GM23338 (cell line): ENCODE data around the gene DTNB. TPM values are rescaled to one million over a fixed set of nuclear protein-coding genes. Genes with fewer than 3 reads are reported as not detected.

Experiments used
- EZH2phosphoT487 ChIP-seq: fragments of 200-600 bp; sonication (generic); IDR thresholded peaks from one replicate; pipeline ENCODE4 v1.8.1; 2018; ENCODE audit warnings: antibody characterized with exemption; ENCODE audit not compliant: unreplicated experiment
- JUNB ChIP-seq: IDR thresholded peaks from one replicate; pipeline ENCODE4 v1.6.1; 2016; ENCODE audit warnings: antibody characterized with exemption; ENCODE audit not compliant: unreplicated experiment
- NANOG ChIP-seq: IDR thresholded peaks from 2 replicates; pipeline ENCODE4 v1.6.1; 2016; ENCODE audit warnings: antibody characterized with exemption, borderline replicate concordance
- STAT1 ChIP-seq: IDR thresholded peaks from one replicate; pipeline ENCODE4 v1.6.1; 2016; ENCODE audit warnings: antibody characterized with exemption; ENCODE audit not compliant: unreplicated experiment
- ZNF114 ChIP-seq: fragments of 250-450 bp; sonication (Bioruptor Pico); IDR thresholded peaks from 2 replicates; pipeline ENCODE4 v1.5.0; 2020; ENCODE audit warnings: mild to moderate bottlenecking, moderate library complexity
- ZNF331 ChIP-seq: fragments of 250-450 bp; sonication (Bioruptor Pico); IDR thresholded peaks from 2 replicates; pipeline ENCODE4 v1.5.0; 2020; ENCODE audit warnings: low read depth, mild to moderate bottlenecking, moderate library complexity
- polyA plus RNA-seq: library from polyadenylated mRNA; unstranded; fragments of >200 nt; fragmentation: Nextera tagmentation; extraction: Ambion mirVana; gene quantifications from 2 replicates; pipeline ENCODE4 v1.2.1, GENCODE V29; 2016
- total RNA-seq: library from RNA; depleted of rRNA; stranded (reverse); fragments of >200 nt; shearing (Covaris generic); gene quantifications from 2 replicates; pipeline ENCODE4 v1.2.3, GENCODE V29; 2014
- TF ChIP-seq, protein P1 (sequence below): fragments of 250-450 bp; sonication (Bioruptor Pico); IDR thresholded peaks from 2 replicates; pipeline ENCODE4 v1.5.0; 2020; ENCODE audit warnings: mild to moderate bottlenecking, moderate library complexity
- TF ChIP-seq, protein P2 (sequence below): IDR thresholded peaks from one replicate; pipeline ENCODE4 v1.6.1; 2018; ENCODE audit warnings: antibody characterized with exemption; ENCODE audit not compliant: unreplicated experiment
- TF ChIP-seq, protein P3 (sequence below): IDR thresholded peaks from 2 replicates; pipeline ENCODE4 v1.6.1; 2016; ENCODE audit warnings: antibody characterized with exemption

The DTNB gene
- total and polyA plus RNA-seq, 2 experiments from 2014 or later, result 22.1 to 29.4 TPM

DNA sequence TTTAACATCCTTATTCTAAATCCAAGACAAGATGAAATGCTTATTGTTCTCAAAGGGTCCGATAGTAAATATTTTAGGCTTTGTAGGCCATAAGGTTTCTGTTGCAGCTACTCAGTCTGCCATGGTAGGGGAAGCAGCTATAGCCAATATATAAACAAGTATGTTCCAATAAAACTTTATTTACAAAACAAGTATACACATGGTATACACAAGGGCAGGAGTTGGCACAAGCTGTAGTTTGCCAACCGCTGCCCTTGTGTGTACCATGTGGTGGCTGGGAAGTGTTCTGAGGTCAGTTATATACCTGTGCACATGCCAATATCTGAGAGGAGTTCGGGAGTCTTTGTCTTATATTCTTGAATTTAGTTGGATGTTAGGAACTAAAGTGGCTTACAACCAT is 205.6 kb downstream of the DTNB start (continued):
- TF ChIP-seq, protein P1, sequence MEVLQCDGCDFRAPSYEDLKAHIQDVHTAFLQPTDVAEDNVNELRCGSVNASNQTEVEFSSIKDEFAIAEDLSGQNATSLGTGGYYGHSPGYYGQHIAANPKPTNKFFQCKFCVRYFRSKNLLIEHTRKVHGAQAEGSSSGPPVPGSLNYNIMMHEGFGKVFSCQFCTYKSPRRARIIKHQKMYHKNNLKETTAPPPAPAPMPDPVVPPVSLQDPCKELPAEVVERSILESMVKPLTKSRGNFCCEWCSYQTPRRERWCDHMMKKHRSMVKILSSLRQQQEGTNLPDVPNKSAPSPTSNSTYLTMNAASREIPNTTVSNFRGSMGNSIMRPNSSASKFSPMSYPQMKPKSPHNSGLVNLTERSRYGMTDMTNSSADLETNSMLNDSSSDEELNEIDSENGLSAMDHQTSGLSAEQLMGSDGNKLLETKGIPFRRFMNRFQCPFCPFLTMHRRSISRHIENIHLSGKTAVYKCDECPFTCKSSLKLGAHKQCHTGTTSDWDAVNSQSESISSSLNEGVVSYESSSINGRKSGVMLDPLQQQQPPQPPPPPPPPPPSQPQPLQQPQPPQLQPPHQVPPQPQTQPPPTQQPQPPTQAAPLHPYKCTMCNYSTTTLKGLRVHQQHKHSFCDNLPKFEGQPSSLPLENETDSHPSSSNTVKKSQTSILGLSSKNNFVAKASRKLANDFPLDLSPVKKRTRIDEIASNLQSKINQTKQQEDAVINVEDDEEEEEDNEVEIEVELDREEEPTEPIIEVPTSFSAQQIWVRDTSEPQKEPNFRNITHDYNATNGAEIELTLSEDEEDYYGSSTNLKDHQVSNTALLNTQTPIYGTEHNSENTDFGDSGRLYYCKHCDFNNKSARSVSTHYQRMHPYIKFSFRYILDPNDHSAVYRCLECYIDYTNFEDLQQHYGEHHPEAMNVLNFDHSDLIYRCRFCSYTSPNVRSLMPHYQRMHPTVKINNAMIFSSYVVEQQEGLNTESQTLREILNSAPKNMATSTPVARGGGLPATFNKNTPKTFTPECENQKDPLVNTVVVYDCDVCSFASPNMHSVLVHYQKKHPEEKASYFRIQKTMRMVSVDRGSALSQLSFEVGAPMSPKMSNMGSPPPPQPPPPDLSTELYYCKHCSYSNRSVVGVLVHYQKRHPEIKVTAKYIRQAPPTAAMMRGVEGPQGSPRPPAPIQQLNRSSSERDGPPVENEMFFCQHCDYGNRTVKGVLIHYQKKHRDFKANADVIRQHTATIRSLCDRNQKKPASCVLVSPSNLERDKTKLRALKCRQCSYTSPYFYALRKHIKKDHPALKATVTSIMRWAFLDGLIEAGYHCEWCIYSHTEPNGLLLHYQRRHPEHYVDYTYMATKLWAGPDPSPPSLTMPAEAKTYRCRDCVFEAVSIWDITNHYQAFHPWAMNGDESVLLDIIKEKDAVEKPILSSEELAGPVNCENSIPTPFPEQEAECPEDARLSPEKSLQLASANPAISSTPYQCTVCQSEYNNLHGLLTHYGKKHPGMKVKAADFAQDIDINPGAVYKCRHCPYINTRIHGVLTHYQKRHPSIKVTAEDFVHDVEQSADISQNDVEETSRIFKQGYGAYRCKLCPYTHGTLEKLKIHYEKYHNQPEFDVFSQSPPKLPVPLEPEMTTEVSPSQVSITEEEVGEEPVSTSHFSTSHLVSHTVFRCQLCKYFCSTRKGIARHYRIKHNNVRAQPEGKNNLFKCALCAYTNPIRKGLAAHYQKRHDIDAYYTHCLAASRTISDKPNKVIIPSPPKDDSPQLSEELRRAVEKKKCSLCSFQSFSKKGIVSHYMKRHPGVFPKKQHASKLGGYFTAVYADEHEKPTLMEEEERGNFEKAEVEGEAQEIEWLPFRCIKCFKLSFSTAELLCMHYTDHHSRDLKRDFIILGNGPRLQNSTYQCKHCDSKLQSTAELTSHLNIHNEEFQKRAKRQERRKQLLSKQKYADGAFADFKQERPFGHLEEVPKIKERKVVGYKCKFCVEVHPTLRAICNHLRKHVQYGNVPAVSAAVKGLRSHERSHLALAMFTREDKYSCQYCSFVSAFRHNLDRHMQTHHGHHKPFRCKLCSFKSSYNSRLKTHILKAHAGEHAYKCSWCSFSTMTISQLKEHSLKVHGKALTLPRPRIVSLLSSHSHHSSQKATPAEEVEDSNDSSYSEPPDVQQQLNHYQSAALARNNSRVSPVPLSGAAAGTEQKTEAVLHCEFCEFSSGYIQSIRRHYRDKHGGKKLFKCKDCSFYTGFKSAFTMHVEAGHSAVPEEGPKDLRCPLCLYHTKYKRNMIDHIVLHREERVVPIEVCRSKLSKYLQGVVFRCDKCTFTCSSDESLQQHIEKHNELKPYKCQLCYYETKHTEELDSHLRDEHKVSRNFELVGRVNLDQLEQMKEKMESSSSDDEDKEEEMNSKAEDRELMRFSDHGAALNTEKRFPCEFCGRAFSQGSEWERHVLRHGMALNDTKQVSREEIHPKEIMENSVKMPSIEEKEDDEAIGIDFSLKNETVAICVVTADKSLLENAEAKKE (CRISPR knock-in tag), result no peak
- TF ChIP-seq ZNF331 (no peak), STAT1 (no peak), EZH2phosphoT487 (no peak), JUNB (no peak), ZNF114 (no peak), NANOG (no peak)
- TF ChIP-seq, protein P2, sequence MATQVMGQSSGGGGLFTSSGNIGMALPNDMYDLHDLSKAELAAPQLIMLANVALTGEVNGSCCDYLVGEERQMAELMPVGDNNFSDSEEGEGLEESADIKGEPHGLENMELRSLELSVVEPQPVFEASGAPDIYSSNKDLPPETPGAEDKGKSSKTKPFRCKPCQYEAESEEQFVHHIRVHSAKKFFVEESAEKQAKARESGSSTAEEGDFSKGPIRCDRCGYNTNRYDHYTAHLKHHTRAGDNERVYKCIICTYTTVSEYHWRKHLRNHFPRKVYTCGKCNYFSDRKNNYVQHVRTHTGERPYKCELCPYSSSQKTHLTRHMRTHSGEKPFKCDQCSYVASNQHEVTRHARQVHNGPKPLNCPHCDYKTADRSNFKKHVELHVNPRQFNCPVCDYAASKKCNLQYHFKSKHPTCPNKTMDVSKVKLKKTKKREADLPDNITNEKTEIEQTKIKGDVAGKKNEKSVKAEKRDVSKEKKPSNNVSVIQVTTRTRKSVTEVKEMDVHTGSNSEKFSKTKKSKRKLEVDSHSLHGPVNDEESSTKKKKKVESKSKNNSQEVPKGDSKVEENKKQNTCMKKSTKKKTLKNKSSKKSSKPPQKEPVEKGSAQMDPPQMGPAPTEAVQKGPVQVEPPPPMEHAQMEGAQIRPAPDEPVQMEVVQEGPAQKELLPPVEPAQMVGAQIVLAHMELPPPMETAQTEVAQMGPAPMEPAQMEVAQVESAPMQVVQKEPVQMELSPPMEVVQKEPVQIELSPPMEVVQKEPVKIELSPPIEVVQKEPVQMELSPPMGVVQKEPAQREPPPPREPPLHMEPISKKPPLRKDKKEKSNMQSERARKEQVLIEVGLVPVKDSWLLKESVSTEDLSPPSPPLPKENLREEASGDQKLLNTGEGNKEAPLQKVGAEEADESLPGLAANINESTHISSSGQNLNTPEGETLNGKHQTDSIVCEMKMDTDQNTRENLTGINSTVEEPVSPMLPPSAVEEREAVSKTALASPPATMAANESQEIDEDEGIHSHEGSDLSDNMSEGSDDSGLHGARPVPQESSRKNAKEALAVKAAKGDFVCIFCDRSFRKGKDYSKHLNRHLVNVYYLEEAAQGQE, result no peak
- TF ChIP-seq, protein P3, sequence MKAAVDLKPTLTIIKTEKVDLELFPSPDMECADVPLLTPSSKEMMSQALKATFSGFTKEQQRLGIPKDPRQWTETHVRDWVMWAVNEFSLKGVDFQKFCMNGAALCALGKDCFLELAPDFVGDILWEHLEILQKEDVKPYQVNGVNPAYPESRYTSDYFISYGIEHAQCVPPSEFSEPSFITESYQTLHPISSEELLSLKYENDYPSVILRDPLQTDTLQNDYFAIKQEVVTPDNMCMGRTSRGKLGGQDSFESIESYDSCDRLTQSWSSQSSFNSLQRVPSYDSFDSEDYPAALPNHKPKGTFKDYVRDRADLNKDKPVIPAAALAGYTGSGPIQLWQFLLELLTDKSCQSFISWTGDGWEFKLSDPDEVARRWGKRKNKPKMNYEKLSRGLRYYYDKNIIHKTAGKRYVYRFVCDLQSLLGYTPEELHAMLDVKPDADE, result no peak
